CMK (cell line): ENCODE data around the gene MAG.
A peak's percentile ranks its signal among the peaks of the same experiment; 100 is the strongest.
"Not testable (repeated sequence)": the region's sequence is repeated elsewhere in the genome, so short reads cannot be mapped to it uniquely, and the experiment has no call there.

Experiments used
- DNase-seq: peaks from one replicate; pipeline ENCODE4 v3.0.0-alpha.2; 2010; ENCODE audit warnings: low read depth

Gene MAG

DNA sequence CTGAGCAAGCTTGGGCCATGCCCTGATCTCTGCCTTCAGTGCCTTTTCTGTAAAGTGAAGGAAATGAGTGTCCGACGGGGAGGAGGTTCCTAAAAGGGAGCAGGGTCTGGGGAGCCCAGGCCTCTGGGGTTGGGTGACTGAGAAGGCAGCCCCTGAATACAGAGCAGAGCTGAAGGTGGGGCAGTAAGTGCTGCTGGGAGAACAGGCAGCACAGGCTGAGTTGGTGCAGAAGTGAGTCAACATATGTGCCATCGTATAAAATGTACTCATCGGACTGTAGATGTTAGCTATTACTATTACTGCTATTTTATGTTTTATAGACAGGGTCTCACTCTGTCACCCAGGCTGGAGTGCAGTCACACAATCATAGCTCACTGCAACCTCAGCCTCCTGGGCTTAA is 10.7 kb upstream of the MAG start:
- DNase-seq, result no peak

- DNase-seq, result no peak
These were observed 7.5 kb upstream of the MAG start for GRCh38 chr19:35284153-35285094.

DNA sequence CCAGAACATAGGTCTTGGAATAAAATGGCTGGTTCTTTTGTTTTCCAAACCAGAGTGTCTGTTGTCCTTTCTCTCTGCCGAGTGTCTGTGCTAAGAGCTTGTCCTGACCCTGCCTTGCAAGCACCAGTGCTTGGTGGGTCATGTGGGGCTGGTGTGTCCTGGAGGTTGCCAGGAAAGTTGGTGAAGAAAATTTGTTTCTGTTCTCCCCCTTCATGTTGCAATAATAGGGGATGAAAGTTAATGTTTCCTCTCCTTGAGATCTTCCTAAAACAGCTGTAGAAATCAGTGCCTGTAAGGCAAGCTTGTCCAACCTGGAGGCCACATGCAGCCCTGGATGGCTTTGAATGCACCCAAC is 6.9 kb upstream of the MAG start:
- DNase-seq, result no peak

DNA sequence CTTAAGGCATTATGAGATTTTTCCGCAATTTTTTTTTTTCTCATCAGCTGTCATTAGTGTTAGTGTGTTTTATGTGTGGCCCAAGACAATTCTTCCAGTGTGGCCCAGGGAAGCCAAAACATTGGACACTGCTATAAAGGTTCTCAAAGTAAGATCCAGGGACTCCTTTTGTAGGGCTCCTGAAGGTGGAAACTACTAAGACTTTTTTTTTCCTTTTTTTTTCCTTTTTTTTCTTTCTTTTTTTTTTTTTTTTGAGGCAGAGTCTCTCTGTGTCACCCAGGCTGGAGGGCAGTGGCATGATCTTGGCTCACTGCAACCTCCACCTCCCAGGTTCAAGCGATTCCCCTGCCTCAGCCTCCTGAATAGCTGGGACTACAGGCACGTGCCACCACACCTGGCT is 6.5 kb upstream of the MAG start:
- not testable (repeated sequence) for DNase-seq

DNA sequence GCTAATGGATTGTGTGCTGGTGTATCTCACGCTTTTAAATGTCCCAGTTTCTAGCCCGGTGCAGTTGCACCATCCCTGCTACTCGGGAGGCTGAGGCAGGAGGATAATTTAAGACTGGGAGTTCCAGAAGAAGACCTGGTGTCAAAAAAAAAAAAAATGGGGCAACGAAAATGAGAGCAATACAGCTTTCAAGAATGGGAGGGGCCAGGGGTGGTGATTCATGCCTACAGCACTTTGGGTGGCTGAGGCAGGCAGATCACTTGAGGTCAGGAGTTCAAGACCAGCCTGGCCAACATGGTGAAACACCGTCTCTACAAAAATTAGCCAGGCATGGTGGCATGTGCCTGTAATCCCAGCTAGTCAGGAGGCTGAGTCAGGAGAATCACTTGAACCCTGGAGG is 5.9 kb upstream of the MAG start:
- not testable (repeated sequence) for DNase-seq

DNA sequence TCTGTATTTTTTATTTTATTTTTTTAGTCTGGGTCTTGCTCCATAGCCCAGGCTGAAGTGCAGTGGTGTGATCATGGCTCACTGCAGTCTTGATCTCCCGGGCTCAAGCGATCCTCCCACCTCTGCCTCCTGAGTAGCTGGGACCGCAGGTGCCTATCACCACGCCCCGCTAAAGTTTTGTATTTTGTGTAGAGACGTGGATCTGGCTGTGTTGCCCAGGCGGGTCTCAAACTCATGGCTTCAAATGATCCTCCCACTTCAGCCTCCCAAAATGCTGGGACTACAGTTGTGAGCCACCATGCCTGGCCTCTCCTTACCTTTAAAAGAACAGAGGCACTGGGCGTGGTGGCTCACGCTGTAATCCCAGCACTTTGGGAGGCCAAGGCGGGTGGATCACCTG is 4.2 kb upstream of the MAG start:
- DNase-seq, result no peak

DNA sequence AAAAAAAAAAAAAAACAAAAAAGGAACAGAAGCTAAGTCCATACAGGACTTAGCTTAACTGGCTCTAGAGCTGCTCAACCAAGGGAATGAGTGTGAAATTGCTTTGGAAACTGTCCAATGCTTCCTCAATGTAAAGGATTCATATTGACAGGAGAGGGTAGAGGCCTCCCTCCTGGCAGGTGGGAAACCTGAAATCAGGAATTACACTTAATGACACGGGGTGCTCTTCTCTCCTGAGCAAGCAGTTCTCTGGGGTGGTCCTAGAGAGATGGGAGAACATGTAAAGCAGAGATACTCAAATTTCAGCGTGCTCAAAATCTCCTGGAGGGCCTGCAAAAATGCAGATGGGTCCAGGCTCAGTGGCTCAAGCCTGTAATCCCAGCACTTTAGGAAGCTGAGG is 3.6 kb upstream of the MAG start:
- no peak for DNase-seq

- DNase-seq, result no peak
These were observed 3.1 kb upstream of the MAG start for GRCh38 chr19:35288906-35289305.

DNA sequence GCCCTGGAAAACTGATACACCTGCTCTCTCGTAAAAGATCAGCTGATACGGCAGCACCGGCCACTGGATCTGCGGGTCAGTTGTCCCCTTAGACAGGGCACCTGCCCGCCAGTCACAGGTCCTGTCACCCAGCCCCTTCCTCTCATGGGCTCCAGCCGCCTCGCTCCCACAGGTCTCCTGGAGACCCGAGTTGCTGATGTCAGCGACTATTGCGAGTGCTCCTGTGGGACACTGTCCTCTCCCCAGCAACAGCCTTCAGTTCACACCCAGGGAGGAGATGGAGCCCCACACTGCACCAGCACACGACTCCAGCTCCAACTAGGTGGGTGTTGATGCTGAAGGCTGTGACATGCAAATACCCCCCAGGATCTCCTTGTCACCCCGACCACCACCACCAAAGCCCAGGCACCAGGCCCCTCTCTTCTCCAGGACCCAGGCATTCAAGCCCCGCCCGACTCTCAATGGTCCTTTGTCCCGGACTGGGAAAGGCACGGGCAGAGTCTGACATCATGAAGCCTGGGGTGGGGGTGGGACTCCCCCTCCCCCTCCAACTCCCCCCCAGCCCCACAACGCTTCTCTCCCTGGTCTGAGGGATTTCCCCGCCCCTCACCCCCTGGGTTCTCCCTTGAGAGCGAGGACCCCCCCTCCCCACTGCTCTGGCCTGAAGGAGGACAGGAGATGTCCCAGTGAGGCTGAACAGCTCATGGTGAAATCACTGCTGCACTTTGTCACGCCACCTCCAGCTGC is 1.4 kb upstream of the MAG start:
- no peak for DNase-seq

DNA sequence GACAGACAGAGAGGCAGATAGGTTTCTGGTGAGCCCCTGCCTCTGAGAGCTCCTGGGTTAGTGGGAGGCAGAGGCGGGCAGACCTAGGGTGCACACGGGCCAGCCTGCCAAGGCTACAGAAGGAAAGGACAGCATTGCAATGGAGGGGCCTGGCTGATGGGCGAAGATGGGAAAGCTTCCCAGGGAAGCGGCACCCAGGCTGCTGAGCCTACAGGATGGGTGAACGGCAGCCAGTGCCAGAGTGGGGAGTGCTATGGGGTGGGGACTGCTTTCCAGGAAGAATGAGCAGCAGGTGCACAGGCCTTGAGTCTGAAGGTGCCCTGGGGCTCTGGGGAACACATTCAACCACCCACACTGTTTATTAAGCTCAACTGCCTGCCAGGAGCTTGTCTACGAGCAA is 702 bp upstream of the MAG start:
- no peak for DNase-seq

DNA sequence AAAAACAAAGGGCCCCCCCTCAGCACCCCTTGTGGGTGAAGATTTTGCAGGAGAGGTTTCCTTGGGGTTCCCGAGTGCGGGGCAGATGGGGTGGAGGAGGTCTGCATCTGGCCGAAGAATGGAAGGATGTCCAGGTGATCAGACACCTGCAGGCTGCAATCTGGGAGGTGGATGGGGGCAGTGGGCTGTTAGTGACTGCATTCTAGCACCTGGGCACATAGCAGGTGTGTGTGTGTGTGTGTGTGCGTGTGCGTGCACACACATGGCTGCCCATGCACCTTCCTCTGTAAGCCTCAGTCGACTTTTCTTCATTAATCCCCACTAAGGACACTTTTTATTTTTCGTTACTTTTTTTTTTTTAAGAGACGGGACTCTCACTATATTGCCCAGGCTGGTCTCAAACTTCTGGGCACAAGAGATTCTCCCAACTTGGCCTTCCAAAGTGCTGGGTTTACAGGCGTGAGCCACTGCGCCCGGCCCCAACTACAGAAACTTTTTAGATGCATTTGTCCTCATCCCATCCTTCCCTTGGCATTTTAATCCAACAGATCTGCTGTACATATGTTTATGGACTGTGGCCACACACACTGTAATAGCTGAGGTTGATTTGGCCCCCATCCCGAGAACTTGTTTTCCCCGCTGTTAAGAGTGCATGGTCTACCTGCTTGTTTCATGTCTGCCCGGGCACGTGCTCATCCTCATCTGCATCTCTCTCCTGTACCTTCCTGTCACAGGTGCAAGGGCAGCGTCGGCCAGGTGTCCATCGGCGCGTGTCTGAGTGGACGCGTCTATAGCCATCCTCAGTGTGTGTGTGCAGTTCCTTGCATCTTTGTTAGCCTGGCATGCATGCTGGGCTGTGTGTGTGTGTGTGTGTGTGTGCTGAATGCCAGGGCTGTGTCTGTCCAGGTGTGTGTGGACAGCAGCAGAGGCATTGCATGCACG is 731 bp downstream of the MAG start:
- DNase-seq, result no peak

DNA sequence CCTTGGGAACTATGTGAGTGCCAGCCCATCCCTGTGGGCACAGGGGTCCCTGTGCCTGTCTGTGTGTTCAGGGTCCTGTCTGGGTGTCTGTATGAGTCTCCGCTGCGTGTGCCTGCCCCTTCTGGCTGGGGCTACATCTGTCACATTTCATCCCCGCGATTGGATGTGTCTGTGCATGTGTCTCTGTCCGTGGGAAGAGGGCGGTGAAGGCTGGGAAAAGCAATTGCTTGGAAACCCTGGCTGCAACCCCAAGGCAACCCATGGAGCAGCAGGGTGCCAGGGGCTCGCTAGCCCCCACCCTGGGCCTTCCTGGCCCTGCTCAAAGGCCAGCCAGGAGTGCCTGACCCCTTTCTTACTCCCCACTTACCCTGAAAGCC is 1.4 kb downstream of the MAG start:
- DNase-seq, result no peak

DNA sequence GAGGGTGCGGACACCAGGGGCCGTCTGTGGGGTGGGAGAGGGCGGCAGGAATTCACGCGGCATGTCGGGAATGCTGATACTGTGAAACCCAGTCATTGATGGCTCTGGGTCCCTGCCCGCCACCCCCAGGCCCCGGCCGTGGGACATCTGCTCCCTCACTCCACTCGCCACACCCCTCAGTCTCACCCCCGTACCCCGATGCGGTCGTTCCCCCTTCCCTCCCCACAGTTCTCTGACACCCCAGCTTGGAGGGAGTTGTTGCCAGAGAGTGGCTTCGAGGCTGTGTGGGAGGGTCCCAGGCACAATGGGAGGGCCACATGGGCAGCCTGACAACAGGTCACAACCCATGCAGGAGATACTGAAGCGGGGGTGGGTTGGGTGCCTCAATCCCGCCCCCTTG is 1.8 kb downstream of the MAG start:
- no peak for DNase-seq

- DNase-seq, result no peak
These were observed 2.4 kb downstream of the MAG start for GRCh38 chr19:35294328-35294727.

DNA sequence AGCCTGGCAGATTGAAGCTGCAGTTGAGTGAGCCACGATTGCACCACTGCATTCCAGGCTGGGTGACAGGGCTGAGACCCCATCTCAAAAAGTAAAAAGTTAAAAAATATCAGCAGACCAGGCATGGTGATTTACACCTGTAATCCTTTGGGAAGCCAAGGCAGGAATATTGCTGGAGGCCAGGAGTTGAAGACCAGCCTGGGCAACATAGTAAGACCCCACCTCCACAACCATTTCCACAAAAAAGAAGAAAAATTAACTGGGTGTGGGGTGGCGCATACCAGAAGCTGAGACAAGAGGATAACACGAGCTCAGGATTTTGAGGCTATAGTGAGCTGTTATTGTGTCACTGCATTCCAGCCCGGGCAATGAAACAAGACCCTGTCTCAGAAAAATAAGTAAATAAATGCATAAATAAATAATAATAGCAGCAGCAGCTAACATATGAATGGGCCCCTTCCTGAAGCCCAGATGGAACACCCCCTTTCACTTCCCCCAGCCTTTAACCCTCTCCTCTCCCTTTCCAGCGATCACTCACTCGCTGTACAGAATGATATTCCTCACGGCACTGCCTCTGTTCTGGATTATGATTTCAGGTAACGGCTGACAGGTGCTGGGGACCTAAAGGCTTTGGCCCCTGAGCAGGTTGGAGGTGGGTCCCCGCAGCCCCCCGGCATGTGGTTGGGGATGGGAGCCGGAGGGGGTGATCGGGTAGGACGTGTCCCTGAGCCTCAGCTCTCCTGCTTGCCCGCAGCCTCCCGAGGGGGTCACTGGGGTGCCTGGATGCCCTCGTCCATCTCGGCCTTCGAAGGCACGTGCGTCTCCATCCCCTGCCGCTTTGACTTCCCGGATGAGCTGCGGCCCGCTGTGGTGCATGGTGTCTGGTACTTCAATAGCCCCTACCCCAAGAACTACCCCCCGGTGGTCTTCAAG is 3.2 kb downstream of the MAG start:
- DNase-seq, result no peak

DNA sequence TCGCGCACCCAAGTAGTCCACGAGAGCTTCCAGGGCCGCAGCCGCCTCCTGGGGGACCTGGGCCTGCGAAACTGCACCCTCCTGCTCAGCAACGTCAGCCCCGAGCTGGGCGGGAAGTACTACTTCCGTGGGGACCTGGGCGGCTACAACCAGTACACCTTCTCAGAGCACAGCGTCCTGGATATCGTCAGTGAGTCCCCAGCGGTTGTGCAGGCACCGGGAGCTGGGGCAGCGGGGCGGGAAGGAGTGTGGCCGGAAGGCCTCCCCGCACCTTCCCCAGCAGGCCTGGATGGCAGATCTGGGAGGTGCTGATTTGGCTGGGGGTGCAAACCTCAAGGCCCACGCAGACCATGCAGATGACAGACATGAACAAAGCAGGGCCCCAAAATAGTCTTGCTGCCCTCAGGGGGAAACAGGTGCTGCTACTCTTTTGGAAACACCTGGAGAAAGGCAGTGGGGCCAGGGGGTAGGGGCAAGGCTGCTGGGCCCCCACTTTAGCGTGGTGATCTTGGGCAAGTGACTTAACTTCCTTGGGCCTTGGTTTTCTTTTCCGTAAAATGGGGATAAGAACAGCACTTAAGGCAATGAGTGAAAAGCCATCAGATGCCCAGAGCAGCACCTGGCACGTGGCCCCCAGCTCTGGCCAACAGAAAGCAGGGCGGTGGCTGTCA is 4.0 kb downstream of the MAG start:
- DNase-seq, result peak; percentile 37

DNA sequence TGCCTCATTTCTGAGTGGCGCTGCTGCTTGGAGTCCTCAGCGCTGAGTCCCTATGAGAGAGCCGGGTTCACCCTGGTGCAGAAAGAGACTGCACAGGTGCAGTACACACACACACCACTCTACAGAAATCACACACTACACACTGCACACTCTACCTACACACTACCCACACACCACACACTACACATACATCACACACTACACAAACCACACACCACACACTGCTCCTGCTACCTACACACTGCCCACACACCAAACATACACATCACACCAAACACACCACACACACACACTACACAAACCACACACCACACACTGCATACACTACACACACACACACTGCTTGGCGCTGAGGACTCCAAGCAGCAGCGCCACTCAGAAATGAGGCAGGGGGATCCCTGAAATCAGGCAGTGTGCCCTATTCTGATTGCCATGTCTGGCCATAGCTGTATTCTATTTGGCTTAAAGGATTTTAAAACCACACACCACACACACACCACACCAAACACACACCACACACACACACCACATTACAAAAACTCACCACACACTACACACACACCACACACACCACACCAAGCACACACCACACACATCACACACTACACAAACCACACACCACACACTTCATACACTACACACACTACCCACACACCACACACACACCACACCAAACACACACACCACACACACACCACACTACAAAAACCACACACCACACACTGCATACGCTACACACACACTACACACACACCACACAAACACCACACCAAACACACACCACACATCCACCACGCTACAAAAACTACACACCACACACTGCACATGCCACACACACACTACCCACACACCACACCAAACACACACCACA is 4.9 kb downstream of the MAG start:
- no peak for DNase-seq

GRCh38 chr19:35297515-35297848 is 5.5 kb downstream of the MAG start:
- no peak for DNase-seq

DNA sequence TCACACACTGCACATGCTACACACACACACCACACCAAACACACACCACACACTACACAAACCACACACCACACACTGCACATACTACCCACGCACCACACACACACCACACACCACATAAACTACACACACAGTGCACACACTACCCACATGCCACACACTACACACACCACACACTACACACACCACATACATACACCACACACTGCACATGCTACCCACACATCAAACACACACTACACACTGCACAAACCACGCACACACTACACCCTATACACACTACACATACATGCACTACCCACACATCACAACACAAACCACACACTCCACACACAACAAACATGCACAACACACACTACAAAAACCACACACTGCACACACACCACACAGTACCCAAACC is 6.0 kb downstream of the MAG start:
- no peak for DNase-seq

DNA sequence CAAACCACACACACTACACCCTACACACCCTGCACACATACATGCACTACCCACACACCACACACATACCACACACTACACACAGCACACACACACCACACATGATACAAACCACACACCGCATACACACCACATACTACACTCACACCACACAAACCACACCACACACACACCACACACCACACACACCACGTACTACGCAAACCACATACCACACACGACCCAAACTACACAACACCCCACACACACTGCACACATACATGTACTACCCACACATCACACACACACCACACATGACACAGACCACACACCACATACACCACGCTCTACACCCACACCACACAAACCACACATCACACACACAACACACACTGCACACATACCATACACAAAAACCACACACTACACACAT is 6.6 kb downstream of the MAG start:
- no peak for DNase-seq
